B cell (primary cell): ENCODE measurements around the gene CDKN1C.

Experiments used
- CTCF ChIP-seq: fragments of 200-600 bp; IDR thresholded peaks from one replicate; pipeline ENCODE4 v1.8.0; 2022; ENCODE audit warnings: antibody characterized with exemption, mild to moderate bottlenecking
- EZH2 ChIP-seq: IDR thresholded peaks from 2 replicates; pipeline ENCODE4 v1.6.1; 2012; ENCODE audit warnings: borderline replicate concordance, low read depth, mild to moderate bottlenecking, moderate library complexity, low read length; ENCODE audit not compliant: insufficient read depth, poor library complexity, severe bottlenecking

- TF ChIP-seq CTCF (no peak), EZH2 (no peak)
These were observed 2.0 kb downstream of the CDKN1C start for GRCh38 chr11:2883640-2883978.
